HT-29 (cell line): ENCODE measurements around the gene FCGBP. TPM values are rescaled to one million over a fixed set of nuclear protein-coding genes. Genes with fewer than 3 reads are reported as not detected.
"Not testable (repeated sequence)": the region's sequence is repeated elsewhere in the genome, so short reads cannot be mapped to it uniquely, and the experiment has no call there.

ENCODE experiments used
- DNase-seq: peaks from one replicate; pipeline ENCODE4 v3.0.0-alpha.2; 2015; ENCODE audit warnings: low spot score
- total RNA-seq: library from RNA; depleted of rRNA; stranded (reverse); fragments of >200 nt; shearing (Covaris generic); gene quantifications from 2 replicates; pipeline ENCODE4 v1.2.3, GENCODE V29; 2014

Gene FCGBP
- total RNA-seq, 1 experiment from 2014 or later = 14.8 TPM

- DNase-seq = no peak
Measured at GRCh38 chr19:39917561-39918182, 16.8 kb downstream of the FCGBP start.

- no peak for DNase-seq
Measured at GRCh38 chr19:39916851-39917396, 17.5 kb downstream of the FCGBP start.

- DNase-seq = no peak
Measured at GRCh38 chr19:39916236-39916635, 18.2 kb downstream of the FCGBP start.

GRCh38 chr19:39915848-39916215 is 18.6 kb downstream of the FCGBP start:
- no peak for DNase-seq

GRCh38 chr19:39915101-39915847 is 19.2 kb downstream of the FCGBP start:
- DNase-seq = no peak

GRCh38 chr19:39913682-39914333 is 20.6 kb downstream of the FCGBP start:
- DNase-seq = no peak

- no peak for DNase-seq
Measured at GRCh38 chr19:39908803-39909202, 25.6 kb downstream of the FCGBP start.

- DNase-seq = no peak
Measured at GRCh38 chr19:39906820-39907611, 27.4 kb downstream of the FCGBP start.

- DNase-seq = no peak
Measured at GRCh38 chr19:39906283-39906682, 28.2 kb downstream of the FCGBP start.

GRCh38 chr19:39903486-39904091 is 30.8 kb downstream of the FCGBP start:
- DNase-seq = not testable (repeated sequence)

GRCh38 chr19:39902326-39902725 is 32.1 kb downstream of the FCGBP start:
- DNase-seq = not testable (repeated sequence)

GRCh38 chr19:39901681-39902080 is 32.8 kb downstream of the FCGBP start:
- not testable (repeated sequence) for DNase-seq

- not testable (repeated sequence) for DNase-seq
Measured at GRCh38 chr19:39898858-39899257, 35.6 kb downstream of the FCGBP start.

GRCh38 chr19:39897511-39898245 is 36.8 kb downstream of the FCGBP start:
- peak; percentile 87 for DNase-seq

- not testable (repeated sequence) for DNase-seq
Measured at GRCh38 chr19:39895096-39895495, 39.3 kb downstream of the FCGBP start.

- DNase-seq = not testable (repeated sequence)
Measured at GRCh38 chr19:39894236-39894606, 40.2 kb downstream of the FCGBP start.

- DNase-seq = not testable (repeated sequence)
Measured at GRCh38 chr19:39893366-39894235, 40.8 kb downstream of the FCGBP start.

- not testable (repeated sequence) for DNase-seq
Measured at GRCh38 chr19:39892506-39892902, 41.9 kb downstream of the FCGBP start.
